Hippocampal formation (tissue), 2 donors: ENCODE results near the gene MYO18A.
A peak's percentile ranks its signal among the peaks of the same experiment; 100 is the strongest.

Experiments
- DNase-seq, 2 donors: peaks; one replicate each; lab custom pipeline; 2025; lab: John Stamatoyannopoulos, UW

Gene MYO18A

DNA sequence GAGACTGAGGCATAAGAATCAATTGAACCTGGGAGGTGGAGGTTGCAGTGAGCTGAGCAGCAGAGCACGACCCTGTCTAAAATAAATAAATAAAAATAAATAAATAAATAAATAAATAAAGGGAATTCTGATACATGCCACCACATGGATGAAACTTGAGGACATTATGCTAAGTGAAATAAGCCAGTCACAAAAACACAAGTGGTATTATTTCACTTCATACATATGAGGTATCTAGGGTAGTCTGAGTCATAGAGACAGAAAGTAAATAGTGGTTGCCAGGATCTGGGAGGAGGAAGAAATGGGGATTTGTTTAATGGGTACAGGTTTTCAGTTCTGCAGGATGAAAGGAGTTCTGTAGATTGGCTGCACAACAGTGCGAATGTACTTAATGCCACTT is 120.9 kb downstream of the MYO18A start:
- no peak for DNase-seq

DNA sequence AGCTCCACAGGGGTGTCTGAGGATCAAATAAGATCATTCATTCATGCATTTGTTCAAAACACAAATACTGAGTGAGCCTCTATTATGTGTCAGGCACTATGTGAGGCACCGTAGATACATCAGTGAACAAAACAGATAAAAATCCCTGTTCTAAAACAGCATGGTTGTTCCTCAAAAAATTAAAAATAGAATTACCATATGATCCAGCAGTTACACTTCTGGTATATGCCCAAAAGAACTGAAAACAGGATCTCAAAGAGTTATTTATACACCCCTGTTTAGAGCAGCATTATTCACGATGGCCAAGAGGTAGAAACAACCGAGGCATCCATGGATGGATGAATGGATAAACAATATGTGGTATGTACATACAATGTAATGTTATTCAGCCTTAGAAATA is 121.8 kb downstream of the MYO18A start:
- no peak for DNase-seq

DNA sequence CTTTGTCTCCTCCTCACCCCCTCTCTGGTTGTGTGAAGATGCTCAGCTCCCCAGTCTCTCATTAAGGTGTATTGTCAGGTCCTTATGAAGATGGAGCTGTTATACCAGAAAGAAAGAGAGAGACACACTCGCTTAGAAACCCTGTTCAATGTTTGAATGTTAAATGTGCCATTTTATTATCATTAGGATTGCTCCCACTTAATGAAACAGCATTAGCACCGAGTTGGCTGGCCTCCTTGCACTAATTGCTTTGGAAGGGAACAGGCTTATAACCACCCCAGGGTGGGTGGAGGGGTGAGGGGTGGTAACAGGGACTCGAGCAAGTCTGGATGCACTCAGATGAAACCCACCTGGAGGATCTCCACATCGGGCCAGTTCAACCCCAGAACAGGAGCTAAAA is 122.8 kb downstream of the MYO18A start:
- no peak for DNase-seq

DNA sequence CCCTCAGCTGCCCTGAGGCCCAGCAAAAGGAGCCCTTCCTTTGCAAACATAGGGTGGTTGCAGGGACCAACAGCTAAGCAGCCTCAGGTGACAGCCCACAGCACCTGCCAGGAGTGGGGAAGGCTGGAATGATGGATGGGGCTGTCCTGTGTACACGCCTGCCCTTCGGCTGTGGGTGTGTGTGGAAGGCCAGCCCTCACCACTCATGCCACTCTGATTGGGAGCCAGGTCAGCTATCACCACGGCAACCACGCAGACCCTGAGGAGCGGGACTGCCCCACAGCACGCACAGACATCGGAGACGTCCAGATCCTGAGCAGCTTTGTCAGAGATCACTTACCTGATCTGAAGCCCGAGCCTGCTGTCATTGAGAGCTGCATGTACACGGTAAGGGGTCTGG is 125.4 kb downstream of the MYO18A start:
- no peak for DNase-seq

DNA sequence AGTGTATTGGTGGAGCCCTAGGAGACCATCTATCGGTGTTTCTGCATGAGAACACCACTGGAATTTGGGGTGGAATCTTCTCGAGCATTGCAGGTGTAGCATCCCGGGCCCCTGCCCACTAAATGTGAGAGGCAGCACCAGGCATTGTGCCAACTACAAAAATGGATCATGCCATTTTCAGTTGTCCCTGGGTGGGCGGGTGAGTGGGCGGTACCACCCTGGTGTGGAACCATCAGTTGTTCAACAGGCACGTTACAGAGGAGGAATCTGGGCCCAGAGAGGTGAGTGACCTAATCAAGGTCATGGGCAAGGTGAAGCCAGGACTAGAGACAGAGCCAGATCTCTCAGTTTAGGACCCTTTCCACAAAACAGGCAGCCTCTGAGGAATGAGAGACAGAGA is 128.5 kb downstream of the MYO18A start:
- no peak for DNase-seq

DNA sequence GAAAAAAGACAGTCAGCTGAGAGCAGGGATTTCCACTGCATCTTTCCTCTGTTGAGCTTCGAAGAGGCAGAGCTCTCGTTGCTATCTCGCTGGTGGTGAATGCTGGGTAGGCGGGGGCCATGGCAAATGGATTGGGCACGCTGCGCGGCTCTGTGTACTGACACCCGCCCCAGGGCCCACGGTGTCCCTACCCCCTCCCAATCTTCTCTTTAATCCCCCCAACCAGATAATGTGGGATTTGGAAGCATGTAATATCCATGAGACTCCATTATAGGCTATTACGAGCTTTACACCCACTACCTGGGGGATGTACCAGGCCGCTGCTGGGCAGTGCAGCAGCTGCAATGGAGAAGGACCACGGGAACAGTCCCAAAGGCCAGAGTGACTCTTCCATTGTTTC is 129.0 kb downstream of the MYO18A start:
- DNase-seq = no peak

DNA sequence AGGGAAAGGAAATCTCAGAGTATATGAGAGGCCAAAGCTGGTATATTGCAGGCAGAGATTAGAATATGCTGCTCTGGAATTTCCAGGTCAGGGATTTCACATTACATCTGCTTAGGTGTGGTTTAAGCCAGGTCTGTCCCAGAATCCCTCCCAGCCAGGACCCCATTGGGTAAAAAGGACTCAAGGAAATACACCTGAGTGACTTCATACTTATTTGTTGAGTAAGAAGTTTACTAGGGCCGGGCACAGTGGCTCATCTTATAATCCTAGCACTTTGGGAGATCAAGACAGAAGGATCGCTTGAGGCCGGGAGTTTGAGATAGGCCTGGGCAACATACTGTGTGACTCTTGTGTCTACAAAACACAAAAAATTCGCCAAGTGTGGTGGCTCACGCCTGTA is 130.0 kb downstream of the MYO18A start:
- no peak for DNase-seq

DNA sequence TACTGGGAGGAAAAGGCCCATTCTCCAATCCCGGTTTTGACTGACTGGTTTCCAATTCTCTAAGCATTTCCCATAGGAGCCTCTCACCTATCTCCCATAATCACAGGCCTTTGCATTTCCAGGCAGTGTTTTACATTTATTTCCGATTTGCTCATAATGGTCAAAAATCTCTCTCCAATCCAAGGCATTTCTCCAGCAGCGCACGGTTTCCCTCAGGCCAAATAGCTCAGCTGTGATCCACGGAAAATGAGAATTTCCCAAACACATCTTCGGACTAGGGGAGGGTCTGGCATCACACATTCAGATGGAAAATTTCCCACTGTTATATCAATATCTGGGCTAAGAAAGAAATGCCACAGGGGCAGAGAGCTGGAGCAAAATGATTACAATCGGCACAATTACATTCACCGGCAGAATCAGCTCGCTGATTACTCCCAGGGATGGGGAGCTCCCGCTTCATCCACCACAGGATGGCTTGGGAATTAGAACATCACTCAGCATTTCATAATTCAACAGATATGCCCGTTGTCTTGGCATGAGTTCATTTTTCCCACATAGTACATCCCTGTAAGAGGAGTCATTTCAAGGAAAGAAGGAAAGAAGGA is 130.6 kb downstream of the MYO18A start:
- DNase-seq = no peak

DNA sequence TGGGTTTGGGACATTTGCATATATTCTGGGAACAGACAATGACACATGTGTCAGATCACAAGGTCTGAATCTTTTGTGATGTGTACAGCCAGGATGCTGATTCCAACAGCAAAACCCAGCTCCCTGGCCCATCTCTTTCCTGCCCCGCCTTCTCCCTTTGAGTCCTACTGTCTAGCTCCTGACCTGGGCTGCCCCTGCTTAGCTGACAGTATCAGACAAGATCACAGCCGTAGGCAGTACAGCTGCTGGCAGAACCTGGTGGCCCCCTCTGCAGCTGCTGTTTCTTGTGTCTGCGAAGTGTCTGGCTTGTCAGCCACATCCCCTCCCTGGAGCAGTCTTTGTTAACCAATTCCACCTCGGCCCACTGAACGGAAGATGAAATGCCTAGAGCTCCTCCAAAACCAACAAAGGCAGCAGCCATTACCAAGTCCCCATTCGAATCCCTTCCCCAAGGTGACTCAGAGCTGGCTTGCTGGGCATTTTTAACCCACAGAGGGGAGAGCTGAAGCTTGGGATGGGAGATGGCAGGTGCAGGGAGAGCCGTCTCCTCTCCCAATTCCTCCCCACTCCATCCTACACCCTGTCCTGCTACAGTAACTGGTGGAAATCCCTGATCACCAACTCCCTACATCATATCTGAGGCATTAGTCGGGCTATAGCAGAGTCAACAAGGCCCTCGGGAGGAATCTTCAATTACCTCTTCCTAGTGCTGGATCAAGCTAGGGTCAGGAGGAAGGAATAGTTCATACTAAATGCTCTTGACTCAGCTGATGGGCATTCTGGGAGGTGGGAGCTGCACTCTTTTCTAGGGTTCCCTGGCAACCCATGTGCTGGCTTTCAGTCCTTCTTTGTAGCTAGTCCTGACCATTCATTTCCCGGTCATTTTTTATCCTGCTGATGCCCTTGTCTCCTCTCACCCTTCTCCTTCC is 131.5 kb downstream of the MYO18A start:
- no peak for DNase-seq

DNA sequence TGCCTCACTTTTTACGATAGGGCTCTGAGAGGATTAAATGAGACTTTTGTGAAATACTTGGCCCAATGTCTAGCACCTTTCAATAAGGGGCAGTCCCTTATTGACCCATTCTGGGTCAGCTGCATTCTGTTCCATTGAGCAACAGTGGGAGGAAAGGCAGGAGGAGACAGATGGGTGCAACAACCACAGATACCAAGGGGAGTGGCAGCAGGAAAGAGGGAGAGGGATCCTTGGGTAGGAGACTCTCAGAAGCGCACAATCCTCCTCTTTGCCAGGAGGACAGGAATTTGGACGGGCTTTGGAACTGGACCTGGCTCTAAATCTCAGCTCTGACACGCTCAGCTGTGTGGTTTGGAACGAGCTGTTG is 133.7 kb downstream of the MYO18A start:
- no peak for DNase-seq

DNA sequence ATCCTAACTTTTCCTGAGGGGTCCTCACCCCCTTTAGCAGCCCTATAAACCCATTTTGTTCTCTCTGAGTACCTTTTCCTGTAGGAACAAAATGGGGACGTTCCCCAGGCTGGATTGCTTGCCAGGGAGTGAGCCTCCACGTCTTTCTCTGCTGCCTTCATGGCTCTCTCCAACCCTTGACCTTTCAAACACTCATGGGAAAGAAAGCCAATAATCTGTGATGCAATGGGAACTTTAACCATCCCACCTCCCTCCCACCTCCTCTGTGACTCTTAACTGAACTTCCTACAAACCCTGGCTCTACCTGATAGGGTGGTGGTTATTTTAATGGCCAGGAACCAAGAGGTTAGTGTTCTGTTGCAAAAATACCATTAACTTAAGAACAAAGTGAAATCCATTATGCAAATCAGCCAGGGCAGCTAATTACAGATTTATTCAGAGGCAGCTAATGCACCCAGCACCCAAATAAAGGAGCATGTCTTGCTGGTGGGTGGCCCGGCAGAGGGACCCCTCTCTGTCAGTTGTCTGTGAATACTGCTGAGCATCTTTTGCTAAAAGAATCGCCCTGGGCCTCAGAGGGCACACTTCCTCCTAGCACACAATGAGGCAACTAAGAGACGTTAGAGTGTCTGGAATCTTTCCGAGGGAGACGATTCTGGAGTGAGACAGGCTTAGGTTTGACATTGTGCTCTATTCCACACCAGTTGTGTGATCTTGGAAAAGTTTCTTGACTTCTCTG is 134.3 kb downstream of the MYO18A start:
- no peak for DNase-seq

DNA sequence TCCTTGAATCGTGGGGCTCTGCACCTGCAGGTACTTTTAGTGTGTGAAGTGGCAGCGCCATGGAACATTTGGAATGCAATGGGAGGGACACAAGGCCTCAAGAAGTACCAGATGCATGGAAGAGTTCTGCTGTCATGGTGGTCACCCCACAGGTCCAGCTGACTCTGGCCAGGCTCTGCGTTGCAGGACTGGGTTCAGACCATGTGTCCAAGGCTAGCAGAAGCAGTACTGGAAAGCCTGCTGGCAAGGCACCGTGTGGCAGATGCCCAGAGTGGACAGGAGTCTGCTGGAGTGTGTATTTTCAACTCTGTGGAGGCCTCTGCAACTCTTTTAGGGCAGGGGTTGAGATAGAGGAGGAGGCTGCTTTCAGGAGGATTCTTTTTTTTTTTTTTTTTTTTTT is 135.2 kb downstream of the MYO18A start:
- DNase-seq = no peak

DNA sequence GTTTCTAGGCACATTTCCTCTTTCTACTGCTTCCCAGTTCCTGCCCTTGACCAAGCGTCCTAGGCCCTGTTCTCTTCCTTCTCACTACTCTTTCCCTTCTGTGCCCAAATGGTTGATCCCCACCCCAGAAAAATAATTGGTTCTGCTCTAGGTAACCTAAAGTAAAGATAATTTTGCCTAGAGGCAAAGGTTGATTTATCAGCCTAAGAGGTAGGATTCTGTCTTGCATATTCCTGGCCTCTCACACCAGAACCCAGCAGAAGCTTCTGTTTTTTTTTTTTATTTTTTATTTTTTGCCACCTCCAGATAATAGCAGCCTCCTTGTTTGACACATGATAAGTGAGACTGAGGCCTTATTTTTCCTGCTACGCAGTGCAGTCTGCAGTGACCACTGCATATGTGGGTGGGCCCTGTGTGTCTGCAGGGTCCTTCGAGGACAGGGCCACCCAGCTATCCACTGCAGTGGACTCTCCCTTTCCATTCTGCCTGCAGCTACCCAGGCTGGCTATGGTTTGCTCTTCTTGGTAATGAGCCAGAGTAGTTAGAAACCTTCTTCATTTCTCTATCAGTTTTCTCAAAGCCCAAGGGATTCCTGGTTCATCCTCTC is 136.6 kb downstream of the MYO18A start:
- DNase-seq = no peak

DNA sequence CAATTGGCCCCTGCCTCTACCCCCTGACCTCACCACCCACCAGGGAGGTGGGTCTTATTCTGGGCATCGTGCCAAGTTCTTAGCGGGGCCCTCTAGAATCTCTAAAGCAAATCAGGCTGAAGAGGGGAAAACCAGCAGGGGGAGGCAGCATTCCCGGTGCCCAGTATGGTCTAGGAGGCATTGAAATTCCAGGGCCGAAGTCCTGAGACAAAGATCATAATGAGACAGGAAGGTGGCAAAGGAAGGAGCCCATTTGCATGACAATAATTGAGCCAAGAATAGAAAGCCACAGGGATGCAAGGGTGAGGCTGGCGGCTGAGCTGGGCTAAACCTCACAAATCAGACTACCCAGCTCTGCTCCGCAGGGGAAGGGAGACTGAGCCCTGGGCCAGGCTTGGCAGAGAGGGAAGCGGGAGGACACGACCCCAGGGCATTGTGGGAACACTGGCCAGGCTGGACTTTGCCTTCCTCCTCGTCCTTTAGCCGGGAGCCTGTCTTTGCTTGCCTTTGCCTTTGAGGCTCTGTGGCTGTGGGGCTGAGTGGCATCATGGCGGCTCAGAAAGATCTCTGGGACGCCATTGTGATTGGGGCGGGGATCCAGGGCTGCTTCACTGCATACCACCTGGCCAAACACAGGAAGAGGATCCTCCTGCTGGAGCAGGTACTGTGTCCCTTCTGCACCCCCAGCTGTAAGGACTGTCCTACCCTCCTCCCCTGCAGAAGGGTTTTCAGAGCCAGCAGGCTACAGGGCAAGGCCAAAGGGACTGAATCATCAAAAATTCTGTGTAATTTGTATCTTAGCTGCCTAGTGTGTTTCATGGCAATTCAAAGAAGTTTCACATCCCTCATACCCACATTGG is 137.3 kb downstream of the MYO18A start, which contains the start of gene PIPOX:
Gene PIPOX, plus strand, starts transcription at position 463 of the 860 bp plus-strand sequence. Its CDS starts 85 bp downstream, at position 548.
- DNase-seq = peak; percentile 39 to 41

DNA sequence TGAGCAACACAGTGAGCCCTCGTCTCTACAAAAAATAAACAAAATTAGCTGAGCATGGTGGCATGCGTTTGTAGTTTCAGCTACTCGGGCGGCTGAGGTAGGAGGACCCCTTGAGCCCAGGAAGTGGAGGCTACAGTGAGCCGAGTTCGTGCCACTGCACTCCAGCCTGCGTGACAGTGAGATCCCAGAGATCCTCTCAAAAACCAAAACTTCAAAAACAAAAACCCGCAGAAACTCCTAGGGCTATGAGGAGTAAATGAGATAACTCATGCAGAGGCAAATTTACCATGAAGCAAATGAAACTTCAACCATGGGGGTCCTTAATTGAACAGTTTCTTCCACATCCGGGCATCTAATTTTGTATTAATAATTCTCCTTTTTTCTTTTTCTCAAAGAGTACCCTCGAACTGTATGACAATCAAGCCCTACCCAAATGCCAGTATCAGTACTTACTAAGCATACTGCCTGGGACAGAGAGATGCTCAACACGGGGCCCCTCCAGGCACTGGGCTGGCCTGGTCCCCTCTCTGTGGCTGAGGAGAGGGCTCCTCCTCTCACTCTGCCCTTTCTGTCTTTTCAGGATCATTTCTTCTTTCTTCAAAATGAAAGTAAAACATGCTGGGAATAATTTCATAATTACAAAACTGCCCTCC is 138.0 kb downstream of the MYO18A start:
- no peak for DNase-seq

DNA sequence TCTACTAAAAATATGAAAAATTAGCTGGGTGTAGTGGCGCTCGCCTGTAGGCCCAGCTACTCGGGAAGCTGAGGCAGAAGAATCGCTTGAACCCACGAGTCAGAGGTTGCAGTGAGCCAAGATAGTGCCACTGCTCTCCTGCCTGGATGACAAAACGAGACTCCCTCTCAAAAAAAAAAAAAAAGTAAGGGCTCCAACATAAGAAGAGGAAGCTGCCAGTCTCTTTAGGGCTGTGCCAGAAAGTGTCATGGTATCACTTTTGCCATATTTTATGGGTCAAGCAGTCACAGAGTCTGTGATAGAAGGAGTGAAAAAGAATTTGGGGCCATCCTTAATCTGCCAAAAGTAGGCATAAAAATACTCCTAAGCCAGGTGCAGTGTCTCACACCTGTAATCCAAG is 138.6 kb downstream of the MYO18A start:
- no peak for DNase-seq

DNA sequence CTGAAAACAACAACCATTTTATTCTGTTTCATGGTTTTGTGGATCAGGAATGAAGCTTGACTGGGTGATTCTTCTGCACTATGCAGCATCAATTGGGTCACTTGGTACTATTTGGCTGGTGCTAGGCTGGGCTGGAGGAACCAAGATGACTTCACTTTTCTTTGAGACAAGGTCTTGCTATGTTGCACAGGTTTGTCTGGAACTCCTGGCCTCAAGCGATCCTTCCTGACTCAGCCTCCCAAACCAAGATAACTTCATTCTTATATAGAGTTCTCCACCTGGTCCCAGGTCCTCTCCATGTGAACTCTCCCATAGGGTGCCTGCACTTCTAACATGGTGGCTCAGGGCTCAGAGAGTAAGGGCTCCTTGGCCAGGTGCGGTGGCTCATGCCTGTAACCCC is 139.1 kb downstream of the MYO18A start:
- no peak for DNase-seq

DNA sequence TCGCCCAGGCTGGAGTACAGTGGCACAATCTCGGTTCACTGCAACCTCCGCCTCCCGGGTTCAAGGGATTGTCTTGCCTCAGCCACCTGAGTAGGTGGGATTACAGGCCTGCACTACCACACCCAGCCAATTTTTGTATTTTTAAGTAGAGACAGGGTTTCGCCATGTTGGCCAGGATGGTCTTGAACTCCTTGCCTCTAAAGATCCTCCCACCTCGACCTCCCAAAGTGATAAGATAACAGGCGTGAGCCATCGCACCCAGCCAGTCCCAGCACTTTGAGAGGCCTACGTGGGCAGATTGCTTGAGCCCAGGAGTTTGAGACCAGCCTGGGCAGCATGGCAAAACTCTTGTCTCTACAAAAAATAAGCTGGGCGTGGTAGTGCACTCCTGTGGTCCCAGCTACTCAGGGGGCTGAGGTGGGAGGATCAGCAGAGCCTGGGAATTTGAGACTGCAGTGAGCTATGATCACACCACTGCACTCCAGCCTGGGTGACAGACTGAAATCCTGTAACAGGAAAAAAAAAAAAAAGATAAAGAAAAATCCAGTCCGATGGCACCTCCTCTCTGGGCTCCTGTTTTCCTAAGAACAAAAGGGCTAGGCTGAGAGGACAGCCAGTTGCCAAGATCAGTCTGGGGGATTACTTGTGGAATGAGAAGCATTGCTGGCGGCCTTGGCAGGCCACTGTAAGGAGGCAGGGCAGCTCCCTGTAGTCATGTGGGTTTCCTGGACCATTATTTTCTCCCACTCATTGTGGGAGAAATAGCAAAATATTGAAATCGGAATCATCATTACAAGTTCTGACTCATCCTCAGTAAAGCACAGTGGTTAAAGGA is 140.2 kb downstream of the MYO18A start:
- DNase-seq = peak in 1 of 2 donors; percentile 40

DNA sequence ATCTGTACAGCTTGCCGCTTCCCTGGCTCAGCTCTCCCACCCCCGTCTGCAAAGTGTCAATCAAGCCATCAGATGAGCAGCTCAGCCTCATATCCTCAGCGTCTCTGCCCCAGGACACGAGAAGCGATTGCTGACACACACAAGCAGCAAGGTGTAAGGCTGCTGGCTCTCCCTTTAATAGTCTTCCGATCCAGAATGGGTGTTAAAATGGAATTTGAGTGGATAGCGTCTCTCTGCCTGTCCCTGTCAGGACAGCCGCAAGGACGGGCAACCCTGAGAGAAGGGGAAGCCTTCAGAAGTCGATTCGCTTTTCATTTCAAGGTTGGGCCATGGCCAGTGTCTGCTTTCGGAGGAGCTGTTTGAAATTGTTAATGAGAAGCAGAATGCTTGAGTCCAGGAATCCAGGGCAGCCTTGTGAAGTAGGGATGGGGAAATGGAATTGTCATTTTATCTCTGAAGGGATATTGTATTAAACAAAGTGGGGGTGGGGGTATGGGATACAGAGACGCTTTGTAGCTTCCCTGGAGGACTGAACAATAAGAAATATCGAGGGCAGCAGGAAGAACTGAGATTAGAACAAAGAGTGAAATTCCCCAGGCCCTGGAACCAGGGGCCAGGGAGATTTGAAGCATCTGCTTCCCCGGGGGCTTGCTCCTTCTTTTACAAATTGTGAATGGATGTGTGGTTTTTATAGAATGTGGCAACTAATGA is 142.0 kb downstream of the MYO18A start:
- DNase-seq = no peak
